ENCODE results near the gene TUBGCP4. TPM values are rescaled to one million over a fixed set of nuclear protein-coding genes. Genes with fewer than 3 reads are reported as not detected.

The TUBGCP4 gene
- total RNA-seq, 1 donor, result 10.5 TPM

- no peak overlapping the region for H3K4me3 ChIP-seq (ENCODE audit: insufficient read depth, low read length)
- H3K27ac ChIP-seq (ENCODE audit: low read depth, low read length), result no peak overlapping the region
- H3K27me3 ChIP-seq (ENCODE audit: insufficient read depth, low read length), result no peaks in the 10 kb centered on the region
- H3K4me2 ChIP-seq (ENCODE audit: insufficient read depth, low read length), result no peak overlapping the region
- no peak for DNase-seq (ENCODE audit: insufficient read length, low spot score, missing footprints)
- peaks cover 34% of the 10 kb centered on the region for H3K36me3 ChIP-seq (ENCODE audit: insufficient read depth, low read length)
- no peak for TF ChIP-seq CTCF (IDR thresholded peaks at IDR 0.05; ENCODE audit: extremely low read depth, low read depth, low read length)
- H3K4me1 ChIP-seq (ENCODE audit: insufficient read depth, low read length), result no peaks in the 10 kb centered on the region
- peaks cover 5% of the 10 kb centered on the region for H4K20me1 ChIP-seq (ENCODE audit: insufficient read depth, low read length)
- H2AFZ ChIP-seq (ENCODE audit: low read length), result no peak overlapping the region
- H3K79me2 ChIP-seq (ENCODE audit: insufficient read depth, low read length), result peaks cover 33% of the 10 kb centered on the region
- no peaks in the 10 kb centered on the region for H3K9me3 ChIP-seq (ENCODE audit: low read depth, low read length)
These were observed 79.1 kb downstream of the TUBGCP4 start for GRCh38 chr15:43449981-43450380.

Other genes starting within 250 kb of the TUBGCP4 start
- gene TMEM62, start 237.5 kb upstream of the TUBGCP4 start, total RNA-seq, result 17.7 and 25.6 TPM in 2 replicates
- gene CCNDBP1, start 185.7 kb upstream of the TUBGCP4 start, total RNA-seq, result 61.0 and 66.6 TPM in 2 replicates
- not detected in 2 replicates for gene EPB42, start 150.1 kb upstream of the TUBGCP4 start, total RNA-seq
- not detected in 2 replicates for gene TGM5, start 104.2 kb upstream of the TUBGCP4 start, total RNA-seq
- not detected in 2 replicates for gene TGM7, start 68.8 kb upstream of the TUBGCP4 start, total RNA-seq
- gene LCMT2, start 40.5 kb upstream of the TUBGCP4 start, total RNA-seq, result 6.9 and 7.7 TPM in 2 replicates
- 29.5 and 33.7 TPM in 2 replicates for gene ZSCAN29, start 58 bp upstream of the TUBGCP4 start, total RNA-seq
- 81.6 and 88.7 TPM in 2 replicates for gene TP53BP1, start 122.1 kb downstream of the TUBGCP4 start, total RNA-seq
- gene MAP1A, start 146.5 kb downstream of the TUBGCP4 start, total RNA-seq, result 117 and 121 TPM in 2 replicates
- gene PPIP5K1, start 219.1 kb downstream of the TUBGCP4 start, total RNA-seq, result 20.3 and 45.1 TPM in 2 replicates
- not detected in 2 replicates for gene CKMT1B, start 222.9 kb downstream of the TUBGCP4 start, total RNA-seq
- under 0.01 TPM in 2 replicates for gene STRC, start 247.7 kb downstream of the TUBGCP4 start, total RNA-seq